Measurements from ENCODE around the gene MCRIP2.
A peak's percentile ranks its signal among the peaks of the same experiment; 100 is the strongest.

DNA sequence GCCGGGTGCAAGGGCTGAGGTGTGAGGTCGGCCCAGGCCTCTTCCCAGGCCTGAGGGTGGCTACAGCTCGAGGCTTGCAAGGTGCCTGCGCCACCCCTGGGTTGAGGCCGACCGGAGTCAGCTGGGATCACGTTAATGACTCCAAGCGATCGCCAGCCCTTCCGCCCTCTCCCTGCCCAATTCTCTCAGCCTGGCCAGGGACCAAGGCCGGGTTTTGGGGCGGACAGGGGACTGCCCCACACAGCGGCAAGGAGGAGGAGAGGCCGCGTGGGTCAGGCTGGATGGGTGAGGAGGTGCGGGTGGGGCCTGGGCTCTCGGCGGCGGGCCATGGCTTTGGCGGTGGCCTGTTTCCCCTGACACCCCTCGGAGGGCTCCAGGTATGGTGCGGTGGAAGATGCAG, 51.7 kb downstream of the MCRIP2 start:
- peak; percentile 11 for TF ChIP-seq POLR2AphosphoS5 (IDR thresholded peaks at IDR 0.05)
- TF ChIP-seq, protein P1, sequence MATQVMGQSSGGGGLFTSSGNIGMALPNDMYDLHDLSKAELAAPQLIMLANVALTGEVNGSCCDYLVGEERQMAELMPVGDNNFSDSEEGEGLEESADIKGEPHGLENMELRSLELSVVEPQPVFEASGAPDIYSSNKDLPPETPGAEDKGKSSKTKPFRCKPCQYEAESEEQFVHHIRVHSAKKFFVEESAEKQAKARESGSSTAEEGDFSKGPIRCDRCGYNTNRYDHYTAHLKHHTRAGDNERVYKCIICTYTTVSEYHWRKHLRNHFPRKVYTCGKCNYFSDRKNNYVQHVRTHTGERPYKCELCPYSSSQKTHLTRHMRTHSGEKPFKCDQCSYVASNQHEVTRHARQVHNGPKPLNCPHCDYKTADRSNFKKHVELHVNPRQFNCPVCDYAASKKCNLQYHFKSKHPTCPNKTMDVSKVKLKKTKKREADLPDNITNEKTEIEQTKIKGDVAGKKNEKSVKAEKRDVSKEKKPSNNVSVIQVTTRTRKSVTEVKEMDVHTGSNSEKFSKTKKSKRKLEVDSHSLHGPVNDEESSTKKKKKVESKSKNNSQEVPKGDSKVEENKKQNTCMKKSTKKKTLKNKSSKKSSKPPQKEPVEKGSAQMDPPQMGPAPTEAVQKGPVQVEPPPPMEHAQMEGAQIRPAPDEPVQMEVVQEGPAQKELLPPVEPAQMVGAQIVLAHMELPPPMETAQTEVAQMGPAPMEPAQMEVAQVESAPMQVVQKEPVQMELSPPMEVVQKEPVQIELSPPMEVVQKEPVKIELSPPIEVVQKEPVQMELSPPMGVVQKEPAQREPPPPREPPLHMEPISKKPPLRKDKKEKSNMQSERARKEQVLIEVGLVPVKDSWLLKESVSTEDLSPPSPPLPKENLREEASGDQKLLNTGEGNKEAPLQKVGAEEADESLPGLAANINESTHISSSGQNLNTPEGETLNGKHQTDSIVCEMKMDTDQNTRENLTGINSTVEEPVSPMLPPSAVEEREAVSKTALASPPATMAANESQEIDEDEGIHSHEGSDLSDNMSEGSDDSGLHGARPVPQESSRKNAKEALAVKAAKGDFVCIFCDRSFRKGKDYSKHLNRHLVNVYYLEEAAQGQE (IDR thresholded peaks at IDR 0.05; ENCODE audit: borderline replicate concordance): no peak
- no peak for TF ChIP-seq RAD21 (conservative IDR thresholded peaks at IDR 0.05)
- TF ChIP-seq, protein P2, sequence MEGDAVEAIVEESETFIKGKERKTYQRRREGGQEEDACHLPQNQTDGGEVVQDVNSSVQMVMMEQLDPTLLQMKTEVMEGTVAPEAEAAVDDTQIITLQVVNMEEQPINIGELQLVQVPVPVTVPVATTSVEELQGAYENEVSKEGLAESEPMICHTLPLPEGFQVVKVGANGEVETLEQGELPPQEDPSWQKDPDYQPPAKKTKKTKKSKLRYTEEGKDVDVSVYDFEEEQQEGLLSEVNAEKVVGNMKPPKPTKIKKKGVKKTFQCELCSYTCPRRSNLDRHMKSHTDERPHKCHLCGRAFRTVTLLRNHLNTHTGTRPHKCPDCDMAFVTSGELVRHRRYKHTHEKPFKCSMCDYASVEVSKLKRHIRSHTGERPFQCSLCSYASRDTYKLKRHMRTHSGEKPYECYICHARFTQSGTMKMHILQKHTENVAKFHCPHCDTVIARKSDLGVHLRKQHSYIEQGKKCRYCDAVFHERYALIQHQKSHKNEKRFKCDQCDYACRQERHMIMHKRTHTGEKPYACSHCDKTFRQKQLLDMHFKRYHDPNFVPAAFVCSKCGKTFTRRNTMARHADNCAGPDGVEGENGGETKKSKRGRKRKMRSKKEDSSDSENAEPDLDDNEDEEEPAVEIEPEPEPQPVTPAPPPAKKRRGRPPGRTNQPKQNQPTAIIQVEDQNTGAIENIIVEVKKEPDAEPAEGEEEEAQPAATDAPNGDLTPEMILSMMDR (IDR thresholded peaks at IDR 0.05; ENCODE audit: poor library complexity, severe bottlenecking): no peak
- no peak for TF ChIP-seq TAF1 (IDR thresholded peaks at IDR 0.05; ENCODE audit: low read depth)
- no peak for TF ChIP-seq SMC3 (conservative IDR thresholded peaks at IDR 0.05; ENCODE audit: poor library complexity)
- TF ChIP-seq EP300 (conservative IDR thresholded peaks at IDR 0.05; ENCODE audit: poor library complexity, severe bottlenecking): no peak
- TF ChIP-seq EZH2 (IDR thresholded peaks at IDR 0.05; ENCODE audit: borderline replicate concordance, insufficient read depth, low read length, poor library complexity, severe bottlenecking): no peak

All from neural cell (in vitro differentiated cells).